WI38 (cell line): ENCODE measurements around the gene AGRN.
"Not testable (repeated sequence)": the region's sequence is repeated elsewhere in the genome, so short reads cannot be mapped to it uniquely, and the experiment has no call there.

Experiments used
- H3K4me3 ChIP-seq: 2 replicates; pipeline ENCODE4 v1.5.1; 2011; ENCODE audit warnings: low read depth, mild to moderate bottlenecking, control low read depth, low read length
- TF ChIP-seq, protein P1 (sequence below): IDR thresholded peaks from 2 replicates; pipeline ENCODE4 v1.5.1; 2012; ENCODE audit warnings: low read depth, mild to moderate bottlenecking, control low read depth, low read length

AGRN gene

GRCh38 chr1:1014799-1015681 is 4.9 kb upstream of the AGRN start:
- peak overlapping the region; percentile 81 for H3K4me3 ChIP-seq
- TF ChIP-seq, protein P1, sequence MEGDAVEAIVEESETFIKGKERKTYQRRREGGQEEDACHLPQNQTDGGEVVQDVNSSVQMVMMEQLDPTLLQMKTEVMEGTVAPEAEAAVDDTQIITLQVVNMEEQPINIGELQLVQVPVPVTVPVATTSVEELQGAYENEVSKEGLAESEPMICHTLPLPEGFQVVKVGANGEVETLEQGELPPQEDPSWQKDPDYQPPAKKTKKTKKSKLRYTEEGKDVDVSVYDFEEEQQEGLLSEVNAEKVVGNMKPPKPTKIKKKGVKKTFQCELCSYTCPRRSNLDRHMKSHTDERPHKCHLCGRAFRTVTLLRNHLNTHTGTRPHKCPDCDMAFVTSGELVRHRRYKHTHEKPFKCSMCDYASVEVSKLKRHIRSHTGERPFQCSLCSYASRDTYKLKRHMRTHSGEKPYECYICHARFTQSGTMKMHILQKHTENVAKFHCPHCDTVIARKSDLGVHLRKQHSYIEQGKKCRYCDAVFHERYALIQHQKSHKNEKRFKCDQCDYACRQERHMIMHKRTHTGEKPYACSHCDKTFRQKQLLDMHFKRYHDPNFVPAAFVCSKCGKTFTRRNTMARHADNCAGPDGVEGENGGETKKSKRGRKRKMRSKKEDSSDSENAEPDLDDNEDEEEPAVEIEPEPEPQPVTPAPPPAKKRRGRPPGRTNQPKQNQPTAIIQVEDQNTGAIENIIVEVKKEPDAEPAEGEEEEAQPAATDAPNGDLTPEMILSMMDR = peak; percentile 37

DNA sequence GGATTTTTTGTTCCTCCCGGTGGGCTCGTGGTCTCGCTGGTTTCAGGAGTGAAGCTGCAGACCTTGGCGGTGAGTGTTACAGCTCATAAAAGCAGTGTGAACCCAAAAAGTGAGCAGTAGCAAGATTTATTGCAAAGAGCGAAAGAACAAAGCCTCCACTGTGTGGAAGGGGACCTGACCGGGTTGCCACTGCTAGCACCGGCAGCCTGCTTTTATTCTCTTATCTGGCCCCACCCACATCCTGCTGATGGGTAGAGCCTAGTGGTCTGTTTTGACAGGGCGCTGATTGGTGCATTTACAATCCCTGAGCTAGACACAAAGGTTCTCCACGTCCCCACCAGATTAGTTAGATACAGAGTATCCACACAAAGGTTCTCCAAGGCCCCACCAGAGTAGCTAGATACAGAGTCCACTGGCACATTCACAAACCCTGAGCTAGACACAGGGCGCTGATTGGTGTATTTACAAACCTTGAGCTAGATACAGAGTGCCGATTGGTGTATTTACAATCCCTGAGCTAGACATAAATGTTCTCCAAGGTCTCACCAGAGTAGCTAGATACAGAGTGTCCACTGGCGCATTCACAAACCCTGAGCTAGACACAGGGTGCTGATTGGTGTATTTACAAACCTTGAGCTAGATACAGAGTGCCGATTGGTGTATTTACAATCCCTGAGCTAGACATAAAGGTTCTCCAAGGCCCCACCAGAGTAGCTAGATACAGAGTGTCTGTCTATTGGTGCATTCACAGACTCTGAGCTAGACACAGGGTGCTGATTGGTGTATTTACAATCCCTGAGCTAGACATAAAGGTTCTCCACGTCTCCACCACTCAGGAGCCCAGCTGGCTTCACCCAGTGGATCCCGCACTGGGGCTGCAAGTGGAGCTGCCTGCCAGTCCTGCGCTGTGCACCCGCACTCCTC is 2.3 kb upstream of the AGRN start:
- not testable (repeated sequence) for H3K4me3 ChIP-seq

DNA sequence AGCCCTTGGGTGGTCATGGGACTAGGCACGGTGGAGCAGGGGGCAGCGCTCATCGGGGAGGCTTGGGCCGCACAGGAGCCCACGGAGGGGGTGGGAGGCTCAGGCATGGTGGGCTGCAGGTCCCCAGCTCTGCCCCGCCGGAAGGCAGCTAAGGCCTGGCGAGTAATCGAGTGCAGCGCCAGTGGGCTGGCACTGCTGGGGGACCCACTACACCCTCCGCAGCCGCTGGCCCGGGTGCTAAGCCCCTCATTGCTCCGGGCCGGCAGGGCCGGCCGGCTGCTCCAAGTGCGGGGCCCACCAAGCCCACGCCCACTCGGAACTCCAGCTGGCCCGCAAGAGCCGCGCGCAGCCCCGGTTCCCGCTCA is 1.6 kb upstream of the AGRN start:
- not testable (repeated sequence) for H3K4me3 ChIP-seq

GRCh38 chr1:1019122-1019999 is 559 bp upstream of the AGRN start:
- H3K4me3 ChIP-seq = peak overlapping the region; percentile 40
- TF ChIP-seq, protein P1 = 0 out of 2 replicates have a peak, but pooled peaks have one; percentile 10

DNA sequence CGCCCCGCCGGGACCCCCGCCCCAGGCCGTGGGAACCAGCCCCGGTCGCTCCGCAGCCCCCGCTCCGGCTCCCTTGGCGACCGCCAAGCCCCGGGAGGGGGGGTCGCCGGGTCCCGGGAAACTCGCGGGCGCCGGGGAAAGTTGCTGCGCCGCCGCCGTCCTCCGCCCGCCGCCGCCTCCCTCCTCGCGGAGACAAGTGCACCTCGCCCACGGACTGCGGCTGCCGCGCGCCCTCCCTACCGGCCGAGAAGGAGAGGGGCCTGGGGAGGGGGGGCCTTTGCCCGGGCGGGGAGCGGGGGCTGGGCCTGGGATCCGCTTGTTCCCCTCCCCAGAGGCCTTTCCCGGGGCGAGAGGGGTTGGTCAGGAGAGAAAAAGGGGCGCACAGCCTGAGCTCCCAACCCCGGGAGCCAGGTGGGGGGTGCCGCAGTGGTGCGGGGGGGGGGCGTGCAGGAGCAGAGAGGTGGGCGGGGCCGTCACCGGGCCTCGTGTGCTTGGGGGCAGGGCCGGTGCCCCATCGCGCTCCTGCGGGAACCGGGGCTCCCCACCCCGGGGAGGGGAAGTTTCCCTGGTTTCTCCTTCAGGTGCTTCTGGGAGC is 592 bp downstream of the AGRN start:
- TF ChIP-seq, protein P1 = no peak
- peak overlapping the region; percentile 68 for H3K4me3 ChIP-seq

GRCh38 chr1:1021010-1021919 is 1.3 kb downstream of the AGRN start:
- TF ChIP-seq, protein P1 = no peak
- H3K4me3 ChIP-seq = peak overlapping the region; percentile 68

DNA sequence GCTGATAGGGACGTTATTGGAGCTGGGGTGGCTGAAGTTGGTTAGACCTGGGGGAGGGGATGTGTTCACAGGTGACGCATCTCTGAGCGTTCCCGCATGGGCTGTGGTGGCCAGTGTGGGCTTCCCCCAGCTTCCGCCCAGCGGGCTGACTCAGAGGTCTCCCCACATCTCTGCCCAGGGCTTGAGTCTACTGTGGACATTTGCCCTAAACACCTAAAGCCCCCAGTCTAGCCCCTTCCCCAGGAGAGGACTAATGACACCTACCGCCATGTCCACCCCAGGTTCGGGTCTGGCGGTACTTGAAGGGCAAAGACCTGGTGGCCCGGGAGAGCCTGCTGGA is 2.0 kb downstream of the AGRN start:
- H3K4me3 ChIP-seq = no peak overlapping the region
- TF ChIP-seq, protein P1 = no peak
